Common myeloid progenitor, CD34-positive (primary cell): ENCODE measurements around the gene P2RX1. TPM values are rescaled to one million over a fixed set of nuclear protein-coding genes. Genes with fewer than 3 reads are reported as not detected.

Experiments used
- CTCF ChIA-PET: fragments of 350-600 bp; sonication (Branson Sonifier 250); formaldehyde crosslinking; loops from one replicate; lab custom pipeline; 2021; ENCODE audit warnings: antibody characterized with exemption; lab: Charles Lee
- POLR2A ChIA-PET: fragments of 350-600 bp; sonication (Branson Sonifier 250); formaldehyde crosslinking; loops from one replicate; lab custom pipeline; 2021; ENCODE audit warnings: antibody characterized with exemption; lab: Charles Lee
- DNase-seq, 3 donors: peaks; one replicate each; pipeline versions ENCODE4 v3.0.0 to v3.0.0-alpha.2; 2013
- H3K27ac ChIP-seq, 2 experiments: 1 replicate in 1 of 2; 2 replicates in 1 of 2; pipeline ENCODE4 v1.7.0; 2013; ENCODE audit warnings: inconsistent platforms in 2 of 2, low read length in 2 of 2, mild to moderate bottlenecking in 2 of 2, low read depth in 1 of 2, moderate library complexity in 1 of 2; ENCODE audit not compliant: severe bottlenecking in 2 of 2, insufficient read depth in 1 of 2, poor library complexity in 1 of 2
- H3K27me3 ChIP-seq, 5 experiments: replicated peaks in 2 of 5; 1 replicate in 3 of 5; 2 replicates in 2 of 5; pipeline versions ENCODE4 v1.6.1 to v1.7.0; 2013; ENCODE audit warnings: low read length in 4 of 5, mild to moderate bottlenecking in 2 of 5, moderate library complexity in 2 of 5, inconsistent platforms in 1 of 5; ENCODE audit not compliant: insufficient read depth in 5 of 5, control insufficient read depth in 4 of 5
- H3K36me3 ChIP-seq, 4 experiments: 1 replicate in 2 of 4; 2 replicates in 2 of 4; pipeline versions ENCODE4 v1.6.1 to v1.7.0; 2013; ENCODE audit warnings: low read length in 3 of 4, control low read depth in 1 of 4, mild to moderate bottlenecking in 1 of 4; ENCODE audit not compliant: control insufficient read depth in 4 of 4, insufficient read depth in 4 of 4
- H3K4me1 ChIP-seq, 4 experiments: 1 replicate in 3 of 4; 2 replicates in 1 of 4; pipeline versions ENCODE4 v1.6.1 to v1.7.1; 2013; ENCODE audit warnings: low read length in 3 of 4, mild to moderate bottlenecking in 3 of 4, control low read depth in 1 of 4, inconsistent platforms in 1 of 4, moderate library complexity in 1 of 4; ENCODE audit not compliant: control insufficient read depth in 4 of 4, insufficient read depth in 4 of 4; ENCODE audit errors: control extremely low read depth in 1 of 4
- H3K4me3 ChIP-seq, 7 experiments: 1 replicate in 4 of 7; 2 replicates in 3 of 7; pipeline versions ENCODE4 v1.5.1 to v1.7.0; 2013; ENCODE audit warnings: mild to moderate bottlenecking in 7 of 7, low read length in 6 of 7, moderate library complexity in 6 of 7, inconsistent platforms in 2 of 7, low read depth in 2 of 7, control low read depth in 1 of 7; ENCODE audit not compliant: insufficient read depth in 4 of 7, control insufficient read depth in 1 of 7; ENCODE audit errors: extremely low read depth in 1 of 7
- H3K9me3 ChIP-seq, 5 experiments: 1 replicate in 4 of 5; 2 replicates in 1 of 5; pipeline versions ENCODE4 v1.6.1 to v1.7.1; 2013; ENCODE audit warnings: low read length in 4 of 5, mild to moderate bottlenecking in 2 of 5, inconsistent platforms in 1 of 5, low read depth in 1 of 5, moderate library complexity in 1 of 5; ENCODE audit not compliant: control insufficient read depth in 4 of 5, insufficient read depth in 2 of 5; ENCODE audit errors: control extremely low read depth in 1 of 5
- WGBS: methylation state at CpG from one replicate; pipeline ENCODE4 v1.1.5; 2013; ENCODE audit not compliant: insufficient coverage; 5-methylcytosine and 5-hydroxymethylcytosine counted together
- polyA plus RNA-seq: library from polyadenylated mRNA; unstranded; fragments of 120-200 nt; gene quantifications from one replicate; pipeline ENCODE4 v1.2.1, GENCODE V29; 2013

Gene P2RX1
- polyA plus RNA-seq: 108 TPM

- Histone ChIP-seq H3K4me3 (peak within 1 kb of the TSS; percentile 75 to 92 (median 83)), H3K27me3 (no peaks in the 10 kb centered on the region), H3K36me3 (peaks cover 0 to 14% (median 2%) of the 10 kb centered on the region in 4 experiments), H3K4me1 (peaks cover 10 to 75% (median 72%) of the 10 kb centered on the region in 4 experiments), H3K27ac (peak within 1 kb of the TSS; percentile 97 to 98), H3K9me3 (no peaks in the 10 kb centered on the region)
- ChIA-PET CTCF (interaction anchor here (0.9 to 3.1 kb wide), 17 partner anchors 9 to 95 kb away, joined by 3 to 15 read pairs (median 4); partner anchors contain the start of gene ATP2A3), POLR2A (interaction anchor here (0.6 to 2.8 kb wide), 13 partner anchors 11 to 1103 kb away, joined by 3 to 15 read pairs (median 6); partner anchors contain the start of gene ATP2A3)
- DNase-seq: peak; percentile 96 to 99 (median 99)
- under 1% methylated on average over 21 of the region's 28 CpGs for WGBS
Observed at GRCh38 chr17:3915995-3916696, at the start of gene P2RX1. Gene P2RX1 (minus strand): TSS chr17:3916465. CDS start chr17:3916225, 240 bp downstream.

GRCh38 chr17:3965118-3965800, 49.0 kb upstream of the P2RX1 start:
- CTCF ChIA-PET: interaction anchor here (0.7 to 4.7 kb wide), 15 partner anchors 9 to 80 kb away, joined by 3 to 40 read pairs (median 4); partner anchors contain the start of gene P2RX1
- peaks cover 8 to 72% (median 67%) of the 10 kb centered on the region in 4 experiments for H3K4me1 ChIP-seq
- under 1% methylated on average over 13 of the region's 17 CpGs for WGBS

GRCh38 chr17:3964203-3965117, 48.2 kb upstream of the P2RX1 start, which contains the start of gene ATP2A3:
Gene ATP2A3 (minus strand): TSS chr17:3964437. CDS start chr17:3964291, 146 bp downstream.
- H3K4me1 ChIP-seq: peaks cover 8 to 79% (median 73%) of the 10 kb centered on the region in 4 experiments
- CTCF ChIA-PET: interaction anchor here (0.7 to 4.7 kb wide), 13 partner anchors 10 to 81 kb away, joined by 3 to 40 read pairs (median 4); partner anchors contain the start of gene P2RX1

More at GRCh38 chr17:3965118-3965800, 49.0 kb upstream of the P2RX1 start:
- Histone ChIP-seq H3K27ac (peak overlapping the region in 1 of 2 experiments; percentile 75), H3K9me3 (no peaks in the 10 kb centered on the region), H3K36me3 (peaks cover 0 to 17% (median 0%) of the 10 kb centered on the region in 4 experiments), H3K27me3 (no peaks in the 10 kb centered on the region), H3K4me3 (peak overlapping the region in 6 of 7 experiments; percentile 77 to 95 (median 86))
- POLR2A ChIA-PET: interaction anchor here (0.6 to 2.3 kb wide), 14 partner anchors 9 to 178 kb away, joined by 3 to 17 read pairs (median 5); partner anchors contain the start of genes CYB5D2, P2RX1 and ZZEF1
- peak; percentile 86 to 93 (median 90) for DNase-seq

GRCh38 chr17:3963237-3964201, 47.3 kb upstream of the P2RX1 start:
- H3K27ac ChIP-seq: peak overlapping the region; percentile 50 to 74
- no peaks in the 10 kb centered on the region for H3K27me3 ChIP-seq
- ChIA-PET POLR2A (interaction anchor here (0.5 to 3.3 kb wide), 10 partner anchors 9 to 1571 kb away, joined by 3 to 21 read pairs (median 4); partner anchors contain the start of genes CYB5D2, P2RX1 and ZZEF1), CTCF (interaction anchor here (1.1 to 4.7 kb wide), 4 partner anchors 28 to 47 kb away, joined by 6 to 40 read pairs (median 8); partner anchors contain the start of gene P2RX1)
- under 1% methylated on average over 45 of the region's 64 CpGs for WGBS
- peak overlapping the region; percentile 69 to 95 (median 83) for H3K4me3 ChIP-seq
- peak; percentile 78 to 94 (median 91) for DNase-seq
- H3K9me3 ChIP-seq: no peaks in the 10 kb centered on the region
- H3K36me3 ChIP-seq: peaks cover 0 to 28% (median 0%) of the 10 kb centered on the region in 4 experiments
- H3K4me1 ChIP-seq: peaks cover 8 to 78% (median 71%) of the 10 kb centered on the region in 4 experiments

More at GRCh38 chr17:3964203-3965117, 48.2 kb upstream of the P2RX1 start, which contains the start of gene ATP2A3:
- H3K36me3 ChIP-seq: peaks cover 0 to 24% (median 0%) of the 10 kb centered on the region in 4 experiments
- peak within 1 kb of the TSS; percentile 69 to 95 (median 83) for H3K4me3 ChIP-seq
- H3K27me3 ChIP-seq: no peaks in the 10 kb centered on the region
- POLR2A ChIA-PET: interaction anchor here (1.2 to 3.3 kb wide), 12 partner anchors 8 to 179 kb away, joined by 3 to 21 read pairs (median 6); partner anchors contain the start of genes CYB5D2, P2RX1 and ZZEF1
- H3K9me3 ChIP-seq: no peaks in the 10 kb centered on the region
- peak; percentile 50 to 78 (median 63) for DNase-seq
- WGBS: 0% methylated on average over 57 of the region's 92 CpGs
- H3K27ac ChIP-seq: peak within 1 kb of the TSS; percentile 50 to 75

- Histone ChIP-seq H3K27me3 (no peaks in the 10 kb centered on the region), H3K4me3 (peak overlapping the region; percentile 69 to 95 (median 81)), H3K36me3 (peaks cover 0 to 34% (median 4%) of the 10 kb centered on the region in 4 experiments), H3K4me1 (peaks cover 8 to 78% (median 68%) of the 10 kb centered on the region in 4 experiments), H3K9me3 (no peaks in the 10 kb centered on the region), H3K27ac (peak overlapping the region; percentile 50 to 74)
- ChIA-PET CTCF (interaction anchor here (1.1 to 2.0 kb wide), 3 partner anchors 28 to 46 kb away, joined by 6 to 9 read pairs (median 8); partner anchors contain the start of gene P2RX1), POLR2A (interaction anchor here (0.7 to 3.3 kb wide), 7 partner anchors 10 to 1570 kb away, joined by 3 to 21 read pairs (median 4); partner anchors contain the start of gene P2RX1)
- peak in 1 of 3 donors; percentile 32 for DNase-seq
Observed at GRCh38 chr17:3962965-3963236, 46.6 kb upstream of the P2RX1 start.
